Measurements from ENCODE around the gene OLFM1.

DNA sequence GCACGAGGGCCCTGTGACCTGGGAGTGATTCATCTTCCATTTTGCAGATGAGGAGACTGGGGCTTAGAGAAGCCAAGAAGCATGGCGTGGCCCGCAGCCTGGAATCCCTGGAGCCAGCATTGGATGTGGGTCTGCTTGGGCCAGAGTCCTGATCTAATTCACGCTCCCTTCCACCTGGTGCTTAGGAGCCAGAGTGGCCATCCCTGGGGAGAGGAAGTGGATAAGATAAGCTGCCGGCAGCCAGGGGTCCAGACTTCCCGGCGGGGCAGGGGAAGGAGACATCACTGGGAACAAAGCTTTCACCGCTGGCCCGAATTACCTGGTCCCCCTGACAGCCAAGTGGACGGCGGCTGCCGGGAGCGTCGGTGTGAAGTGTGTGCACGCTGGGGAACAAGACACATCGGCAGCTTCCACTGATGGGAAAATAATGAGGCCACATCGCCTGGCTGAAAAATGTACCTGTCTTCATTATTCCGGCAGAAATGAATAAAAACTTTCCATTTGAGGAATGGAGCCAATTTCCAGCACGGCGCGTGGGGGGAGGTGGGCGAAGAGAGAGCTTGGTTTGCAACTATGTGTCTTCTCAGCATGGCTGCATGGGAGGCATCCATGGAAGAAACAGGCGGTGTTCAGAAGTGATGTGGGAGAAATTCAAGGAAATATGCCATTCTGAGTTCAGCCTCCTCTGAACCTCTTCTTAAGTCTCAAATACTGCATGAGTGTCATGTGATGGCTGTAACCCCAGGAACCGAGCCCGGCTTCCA lies 78.5 kb downstream of the OLFM1 start:
- TF ChIP-seq, protein P1, sequence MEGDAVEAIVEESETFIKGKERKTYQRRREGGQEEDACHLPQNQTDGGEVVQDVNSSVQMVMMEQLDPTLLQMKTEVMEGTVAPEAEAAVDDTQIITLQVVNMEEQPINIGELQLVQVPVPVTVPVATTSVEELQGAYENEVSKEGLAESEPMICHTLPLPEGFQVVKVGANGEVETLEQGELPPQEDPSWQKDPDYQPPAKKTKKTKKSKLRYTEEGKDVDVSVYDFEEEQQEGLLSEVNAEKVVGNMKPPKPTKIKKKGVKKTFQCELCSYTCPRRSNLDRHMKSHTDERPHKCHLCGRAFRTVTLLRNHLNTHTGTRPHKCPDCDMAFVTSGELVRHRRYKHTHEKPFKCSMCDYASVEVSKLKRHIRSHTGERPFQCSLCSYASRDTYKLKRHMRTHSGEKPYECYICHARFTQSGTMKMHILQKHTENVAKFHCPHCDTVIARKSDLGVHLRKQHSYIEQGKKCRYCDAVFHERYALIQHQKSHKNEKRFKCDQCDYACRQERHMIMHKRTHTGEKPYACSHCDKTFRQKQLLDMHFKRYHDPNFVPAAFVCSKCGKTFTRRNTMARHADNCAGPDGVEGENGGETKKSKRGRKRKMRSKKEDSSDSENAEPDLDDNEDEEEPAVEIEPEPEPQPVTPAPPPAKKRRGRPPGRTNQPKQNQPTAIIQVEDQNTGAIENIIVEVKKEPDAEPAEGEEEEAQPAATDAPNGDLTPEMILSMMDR (IDR thresholded peaks at IDR 0.05) = no peak
- TF ChIP-seq POLR2A (IDR thresholded peaks at IDR 0.05) = no peak

All from uterus (tissue), 2 donors.